Measurements from ENCODE around the gene PIAS1.

DNA sequence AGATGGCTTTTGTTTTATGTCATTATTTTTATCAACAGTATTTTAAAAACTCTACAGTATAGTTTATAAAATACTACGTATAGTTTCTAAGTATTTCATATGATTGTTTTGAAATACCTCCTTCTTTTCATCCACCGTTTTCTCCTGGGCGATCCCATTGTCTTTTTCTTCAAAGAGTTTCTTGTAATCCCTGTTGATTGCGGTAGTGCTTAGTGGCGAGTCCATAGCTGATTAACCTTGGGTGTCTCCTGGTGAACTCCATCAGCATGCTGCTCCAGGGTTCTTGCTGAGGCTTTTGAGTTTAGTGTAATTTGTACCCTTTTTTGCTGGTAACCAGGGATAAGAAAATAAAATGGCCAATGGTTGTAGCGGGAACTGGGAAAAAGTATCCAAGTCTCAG, 3.6 kb downstream of the PIAS1 start:
- TF ChIP-seq SUZ12 (IDR thresholded peaks at IDR 0.05; ENCODE audit: extremely low read depth, insufficient read depth, insufficient read length): no peak
- no peak for TF ChIP-seq ZNF274 (IDR thresholded peaks at IDR 0.05; ENCODE audit: low read depth, low read length)
- no peak for TF ChIP-seq YY1 (IDR thresholded peaks at IDR 0.05; ENCODE audit: insufficient read depth, insufficient read length)
